Endothelial cell (in vitro differentiated cells): ENCODE results near the gene TRIO. TPM values are rescaled to one million over a fixed set of nuclear protein-coding genes. Genes with fewer than 3 reads are reported as not detected.

Experiments used
- DNase-seq: peaks from one replicate; pipeline ENCODE4 v3.0.0; 2021; ENCODE audit warnings: low spot score
- H3K27ac Mint-ChIP-seq: one replicate; pipeline ENCODE4 v1.8.0; 2021; ENCODE audit warnings: mixed read lengths, inconsistent platforms; ENCODE audit not compliant: unreplicated experiment
- H3K27me3 Mint-ChIP-seq: one replicate; pipeline ENCODE4 v1.8.0; 2021; ENCODE audit warnings: mild to moderate bottlenecking, moderate library complexity, mixed read lengths, inconsistent platforms; ENCODE audit not compliant: unreplicated experiment
- H3K36me3 Mint-ChIP-seq: one replicate; pipeline ENCODE4 v1.8.0; 2021; ENCODE audit warnings: mild to moderate bottlenecking, low read depth, mixed read lengths, inconsistent platforms; ENCODE audit not compliant: unreplicated experiment
- H3K4me1 Mint-ChIP-seq: one replicate; pipeline ENCODE4 v1.8.0; 2021; ENCODE audit warnings: mild to moderate bottlenecking, mixed read lengths, inconsistent platforms; ENCODE audit not compliant: unreplicated experiment
- H3K4me3 Mint-ChIP-seq: one replicate; pipeline ENCODE4 v1.8.0; 2021; ENCODE audit warnings: mild to moderate bottlenecking, mixed read lengths, inconsistent platforms; ENCODE audit not compliant: unreplicated experiment
- H3K9me3 Mint-ChIP-seq: one replicate; pipeline ENCODE4 v1.8.0; 2021; ENCODE audit warnings: mixed read lengths, inconsistent platforms; ENCODE audit not compliant: unreplicated experiment
- CTCF ChIP-seq: fragments of 200-600 bp; sonication (generic); IDR thresholded peaks from one replicate; pipeline ENCODE4 v1.5.0; 2021; ENCODE audit warnings: antibody characterized with exemption; ENCODE audit not compliant: unreplicated experiment
- total RNA-seq: library from RNA; stranded (reverse); fragmentation: NEBNext Ultra II Directional; extraction: Animal tissue kit (Norgen Biotek cat#: 25700); gene quantifications from one replicate; pipeline ENCODE4 v1.2.1, GENCODE V29; 2021; ENCODE audit not compliant: unreplicated experiment

The TRIO gene
- total RNA-seq, 1 donor from 2014 or later, result 229 TPM

GRCh38 chr5:14114615-14115251 is 28.4 kb upstream of the TRIO start:
- no peak for TF ChIP-seq CTCF
- Mint-ChIP-seq H3K4me1 (peaks cover 28% of the 10 kb centered on the region), H3K4me3 (no peak overlapping the region), H3K36me3 (peaks cover 5% of the 10 kb centered on the region), H3K27me3 (no peaks in the 10 kb centered on the region), H3K9me3 (no peaks in the 10 kb centered on the region), H3K27ac (no peak overlapping the region)
- DNase-seq, result no peak

GRCh38 chr5:14115323-14115895 is 27.7 kb upstream of the TRIO start:
- peaks cover 5% of the 10 kb centered on the region for H3K36me3 Mint-ChIP-seq
- H3K9me3 Mint-ChIP-seq, result no peaks in the 10 kb centered on the region
- no peak overlapping the region for H3K27ac Mint-ChIP-seq
- H3K4me1 Mint-ChIP-seq, result peaks cover 28% of the 10 kb centered on the region
- DNase-seq, result no peak
- no peak for TF ChIP-seq CTCF
- H3K4me3 Mint-ChIP-seq, result no peak overlapping the region
- H3K27me3 Mint-ChIP-seq, result no peaks in the 10 kb centered on the region

GRCh38 chr5:14118551-14119320 is 24.4 kb upstream of the TRIO start:
- Mint-ChIP-seq H3K4me3 (no peak overlapping the region), H3K27me3 (peaks cover 3% of the 10 kb centered on the region), H3K36me3 (no peaks in the 10 kb centered on the region), H3K4me1 (peaks cover 28% of the 10 kb centered on the region), H3K9me3 (no peaks in the 10 kb centered on the region), H3K27ac (no peak overlapping the region)
- TF ChIP-seq CTCF, result no peak
- DNase-seq, result peak; percentile 9

- H3K36me3 Mint-ChIP-seq, result no peaks in the 10 kb centered on the region
- no peak for TF ChIP-seq CTCF
- DNase-seq, result no peak
- no peaks in the 10 kb centered on the region for H3K9me3 Mint-ChIP-seq
- H3K4me3 Mint-ChIP-seq, result no peak overlapping the region
- H3K27me3 Mint-ChIP-seq, result peaks cover 3% of the 10 kb centered on the region
- no peak overlapping the region for H3K27ac Mint-ChIP-seq
- H3K4me1 Mint-ChIP-seq, result peaks cover 19% of the 10 kb centered on the region
Measured at GRCh38 chr5:14120176-14120575, 23.0 kb upstream of the TRIO start.

- H3K27me3 Mint-ChIP-seq, result peaks cover 3% of the 10 kb centered on the region
- no peak overlapping the region for H3K27ac Mint-ChIP-seq
- H3K36me3 Mint-ChIP-seq, result no peaks in the 10 kb centered on the region
- DNase-seq, result no peak
- no peaks in the 10 kb centered on the region for H3K9me3 Mint-ChIP-seq
- H3K4me3 Mint-ChIP-seq, result no peak overlapping the region
- TF ChIP-seq CTCF, result no peak
- H3K4me1 Mint-ChIP-seq, result peaks cover 16% of the 10 kb centered on the region
Measured at GRCh38 chr5:14121552-14121951, 21.6 kb upstream of the TRIO start.
